GM12878 (cell line): ENCODE results near the gene TEX9. TPM values are rescaled to one million over a fixed set of nuclear protein-coding genes. Genes with fewer than 3 reads are reported as not detected.
A peak's percentile ranks its signal among the peaks of the same experiment; 100 is the strongest.

Source experiments
- ATAC-seq: fragments of 200-7000 bp; cut with Tn5 transposase; 3 replicates; pipeline ENCODE4 v1.9.1; 2020; ENCODE audit warnings: mild to moderate bottlenecking, moderate library complexity
- BruUV-seq: library from RNA; stranded (reverse); fragments of 400-500 nt; replicated peaks from 2 replicates; lab custom pipeline; 2021; lab: Mats Ljungman, UMichigan
- CTCF ChIA-PET: fragments of 300-600 bp; sonication (Branson Sonifier 250); formaldehyde crosslinking; extraction: SDS; loops from one replicate; lab custom pipeline; 2021; ENCODE audit warnings: inconsistent platforms; lab: Yijun Ruan, JAX
- POLR2A ChIA-PET: fragments of 350-600 bp; formaldehyde crosslinking; extraction: SDS; loops from one replicate; lab custom pipeline; 2021; ENCODE audit warnings: inconsistent platforms; lab: Charles Lee
- RAD21 ChIA-PET: fragments of 300-600 bp; sonication (Branson Sonifier 250); formaldehyde crosslinking; loops from one replicate; lab custom pipeline; 2023; ENCODE audit warnings: antibody characterized with exemption; ENCODE audit not compliant: unreplicated experiment; lab: Charles Lee
- SMC1A ChIA-PET: fragments of 300-600 bp; sonication (Branson Sonifier 250); formaldehyde crosslinking; loops from one replicate; lab custom pipeline; 2023; ENCODE audit not compliant: unreplicated experiment, uncharacterized antibody; lab: Charles Lee
- DNase-seq: peaks from one replicate; pipeline ENCODE4 v3.0.0-alpha.2; 2011; ENCODE audit warnings: low read depth, low spot score
- FAIRE-seq: peaks from 3 replicates; lab custom pipeline; 2011; peaks lifted over from hg19 to GRCh38; lab: Jason Lieb, UNC
- H2AFZ ChIP-seq: 2 replicates; pipeline ENCODE4 v1.6.0; 2011; ENCODE audit warnings: low read depth, low read length, control low read depth; ENCODE audit not compliant: control insufficient read depth
- H3K27ac ChIP-seq: 2 replicates; pipeline ENCODE4 v1.5.1; 2011; ENCODE audit warnings: control low read depth; ENCODE audit not compliant: control insufficient read depth, insufficient read depth
- H3K27me3 ChIP-seq, 2 experiments: replicated peaks in 1 of 2; 2 replicates each; pipeline versions ENCODE4 v1.6.0 to v1.6.1; 2011; ENCODE audit warnings: low read length in 1 of 2; ENCODE audit not compliant: control insufficient read depth in 2 of 2, insufficient read depth in 2 of 2
- H3K36me3 ChIP-seq, 2 experiments: 2 replicates each; pipeline ENCODE4 v1.5.1; 2011; ENCODE audit warnings: low read length in 1 of 2; ENCODE audit not compliant: control insufficient read depth in 2 of 2, insufficient read depth in 2 of 2
- H3K4me1 ChIP-seq: 2 replicates; pipeline ENCODE4 v1.6.1; 2011; ENCODE audit warnings: mild to moderate bottlenecking, low read length, moderate library complexity, mixed read lengths; ENCODE audit not compliant: control insufficient read depth, insufficient read depth
- H3K4me2 ChIP-seq: 2 replicates; pipeline ENCODE4 v1.6.0; 2011; ENCODE audit warnings: control low read depth; ENCODE audit not compliant: control insufficient read depth, insufficient read depth
- H3K4me3 ChIP-seq: fragments of 200-600 bp; sonication (generic); 2 replicates; pipeline ENCODE4 v1.5.1; 2016
- H3K79me2 ChIP-seq: 2 replicates; pipeline ENCODE4 v1.6.0; 2011; ENCODE audit warnings: low read length; ENCODE audit not compliant: control insufficient read depth, insufficient read depth
- H3K9ac ChIP-seq: 2 replicates; pipeline ENCODE4 v1.8.0; 2011; ENCODE audit warnings: low read length, control low read depth, mixed read lengths; ENCODE audit not compliant: control insufficient read depth, insufficient read depth
- H3K9me3 ChIP-seq: replicated peaks from 3 replicates; pipeline ENCODE4 v1.5.1; 2011; ENCODE audit warnings: mild to moderate bottlenecking, low read length; ENCODE audit not compliant: control insufficient read depth, insufficient read depth
- H4K20me1 ChIP-seq: 2 replicates; pipeline ENCODE4 v1.6.0; 2011; ENCODE audit not compliant: control insufficient read depth, insufficient read depth
- EZH2 ChIP-seq: IDR thresholded peaks from 2 replicates; pipeline ENCODE4 v1.6.1; 2012; ENCODE audit warnings: low read depth, mild to moderate bottlenecking, control low read depth, inconsistent platforms, low read length, borderline replicate concordance; ENCODE audit not compliant: control insufficient read depth
- FOS ChIP-seq: IDR thresholded peaks from 3 replicates; pipeline ENCODE4 v1.6.1; 2011; ENCODE audit warnings: borderline replicate concordance; ENCODE audit not compliant: insufficient read length; ENCODE audit errors: extremely low read depth
- JUNB ChIP-seq: IDR thresholded peaks from 2 replicates; pipeline ENCODE4 v1.6.1; 2016; ENCODE audit warnings: antibody characterized with exemption, mild to moderate bottlenecking
- PML ChIP-seq: IDR thresholded peaks from 2 replicates; pipeline ENCODE4 v1.6.1; 2012; ENCODE audit warnings: low read length, inconsistent platforms
- POLR2AphosphoS2 ChIP-seq: IDR thresholded peaks from 2 replicates; pipeline ENCODE4 v1.6.1; 2011; ENCODE audit warnings: low read depth, mild to moderate bottlenecking, low read length, improper control_type of control experiment, moderate library complexity
- SMC3 ChIP-seq: IDR thresholded peaks from 2 replicates; pipeline ENCODE4 v1.6.1; 2011; ENCODE audit warnings: low read length, improper control_type of control experiment, borderline replicate concordance
- WGBS: methylation state at CpG from one replicate; pipeline ENCODE4 v1.1.6; 2016; ENCODE audit warnings: low lambda C conversion rate; ENCODE audit not compliant: insufficient replicate concordance, insufficient coverage; ENCODE audit errors: missing lambda C conversion rate; 5-methylcytosine and 5-hydroxymethylcytosine counted together
- in situ Hi-C: fragments of 300-500 bp; cut with MboI; formaldehyde crosslinking; loops from 9 replicates; pipeline ENCODE4 v1.14.3; 2018; ENCODE audit warnings: mixed read lengths
- intact Hi-C: fragments of 100-400 bp; cut with micrococcal nuclease; formaldehyde crosslinking; loops from one replicate; pipeline ENCODE4 v1.14.2; 2022; ENCODE audit not compliant: unreplicated experiment
- polyA plus RNA-seq, 11 experiments: library from polyadenylated mRNA; depleted of rRNA in 4 of 11; unstranded in 6 of 11; stranded (reverse) in 5 of 11; fragments of >200 nt; fragmentation: Nextera tagmentation in 4 of 11; fragmentation: Illumina TruSeq in 1 of 11; extraction: Ambion mirVana in 4 of 11; extraction: Trizol in 1 of 11; gene quantifications; 1 replicate in 1 of 11; 2 replicates in 10 of 11; pipeline versions ENCODE4 v1.2.1 to v1.2.3, GENCODE V29; 2011 to 2016; ENCODE audit warnings: inconsistent platforms in 2 of 11, missing spikeins in 2 of 11, low read depth in 1 of 11
- total RNA-seq, 4 experiments: library from RNA; depleted of rRNA in 3 of 4; stranded (reverse); fragments of >200 nt in 3 of 4; fragmentation: Illumina TruSeq in 1 of 4; extraction: Trizol in 1 of 4; gene quantifications; 2 replicates each; pipeline versions ENCODE4 v1.2.1 to v1.2.3, GENCODE V29; 2013 to 2021

TEX9 gene
- total and polyA plus RNA-seq, 10 of the 15 experiments (the other 5 are each of a cell fraction or from before 2014, with no cell fraction given): 9.0 to 155 (median 70.0) TPM

GRCh38 chr15:56366211-56366610, 985 bp downstream of the TEX9 start:
- TF ChIP-seq JUNB (no peak), FOS (no peak), SMC3 (no peak), EZH2 (no peak)
- TF ChIP-seq, all 136 proteins: peak for 0
- peak overlapping the region; percentile 81 for H3K9ac ChIP-seq
- in situ Hi-C loops: loop anchor here (5.0 kb wide), 1 partner anchor 119 kb away; no protein-coding TSS in a partner anchor
- H3K27ac ChIP-seq: peak overlapping the region; percentile 95
- intact Hi-C loops: loop anchor here (2.0 kb wide), 1 partner anchor 119 kb away; no protein-coding TSS in a partner anchor
- FAIRE-seq: no peak
- no peaks in the 10 kb centered on the region for H3K27me3 ChIP-seq
- no peaks in the 10 kb centered on the region; the same call in 1 of the 2 replicates for H3K4me1 ChIP-seq
- ATAC-seq: 0 out of 3 replicates have a peak, but pooled peaks have one; percentile 9
- ChIA-PET SMC1A (no interaction called here), CTCF (no interaction called here), POLR2A (no interaction called here), RAD21 (no interaction called here)
- no peaks in the 10 kb centered on the region for H4K20me1 ChIP-seq
- peaks cover 65% of the 10 kb centered on the region for H3K79me2 ChIP-seq
- H3K36me3 ChIP-seq: no peaks in the 10 kb centered on the region
- no peaks in the 10 kb centered on the region for H3K9me3 ChIP-seq
- H2AFZ ChIP-seq: peak overlapping the region; percentile 85
- peak overlapping the region; percentile 84 for H3K4me2 ChIP-seq
- no TSS peak for BruUV-seq
- no peak for DNase-seq
- 0% methylated on average over 2 of the region's 2 CpGs for WGBS
- H3K4me3 ChIP-seq: peak overlapping the region; percentile 86

GRCh38 chr15:56367156-56367555, 1.9 kb downstream of the TEX9 start:
- Histone ChIP-seq H3K4me3 (peak overlapping the region; percentile 86), H3K27ac (peak overlapping the region; percentile 95), H2AFZ (peak overlapping the region; percentile 34; the same call in 1 of the 2 replicates), H3K4me1 (no peaks in the 10 kb centered on the region; the same call in 1 of the 2 replicates), H3K4me2 (peak overlapping the region; percentile 84), H3K36me3 (no peaks in the 10 kb centered on the region), H3K9me3 (no peaks in the 10 kb centered on the region), H3K9ac (peak overlapping the region; percentile 68), H3K79me2 (peaks cover 71% of the 10 kb centered on the region), H4K20me1 (no peaks in the 10 kb centered on the region), H3K27me3 (no peaks in the 10 kb centered on the region)
- DNase-seq (no peak), FAIRE-seq (peak; percentile 86), ATAC-seq (peak; percentile 35)
- RAD21 ChIA-PET: no interaction called here
- SMC1A ChIA-PET: no interaction called here
- intact Hi-C loops: loop anchor here (2.0 kb wide), 1 partner anchor 120 kb away; no protein-coding TSS in a partner anchor
- TF ChIP-seq PML (0 out of 2 replicates have a peak, but pooled peaks have one; percentile 14), POLR2AphosphoS2 (no peak)
- CTCF ChIA-PET: interaction anchor here (0.9 to 1.4 kb wide), 2 partner anchors 118 to 122 kb away, joined by 4 read pairs; no protein-coding TSS in a partner anchor
- POLR2A ChIA-PET: no interaction called here
- BruUV-seq: no TSS peak
- in situ Hi-C loops: loop anchor here (5.0 kb wide), 1 partner anchor 120 kb away; no protein-coding TSS in a partner anchor
- 13% methylated on average over 3 of the region's 3 CpGs for WGBS
